GM12891 (cell line): ENCODE results near the gene TTN.

Experiments used
- POLR2A ChIP-seq: IDR thresholded peaks from 2 replicates; pipeline ENCODE4 v1.6.1; 2011; ENCODE audit warnings: low read depth, low read length, control low read depth
- POLR2AphosphoS5 ChIP-seq: IDR thresholded peaks from 2 replicates; pipeline ENCODE4 v1.6.1; 2011; ENCODE audit warnings: low read depth, low read length, control low read depth
- TAF1 ChIP-seq: IDR thresholded peaks from 2 replicates; pipeline ENCODE4 v1.6.1; 2011; ENCODE audit warnings: low read depth, low read length, control low read depth

DNA sequence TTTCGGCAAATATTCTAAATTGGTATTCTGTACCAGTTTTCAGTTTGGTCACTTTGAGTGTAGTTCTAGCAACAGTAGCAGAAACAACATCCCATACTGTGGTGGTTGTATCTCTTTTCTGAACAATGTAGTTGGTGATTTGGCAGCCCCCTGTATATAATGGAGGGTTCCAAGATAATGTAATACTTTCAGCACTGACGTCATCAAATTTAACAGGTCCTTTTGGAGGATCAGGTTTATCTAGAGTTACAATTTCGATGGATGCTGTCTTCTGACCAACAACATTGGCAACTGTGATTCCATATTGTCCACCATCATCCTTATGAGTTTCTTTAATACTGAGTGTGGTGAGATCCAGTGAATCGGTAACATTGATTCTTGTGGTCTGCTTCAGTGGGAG, 239.0 kb downstream of the TTN start:
- TF ChIP-seq POLR2A (no peak), TAF1 (no peak), POLR2AphosphoS5 (no peak)
